Natural killer cell treated with Interleukin-12 subunit alpha and Interleukin-12 subunit beta and Interleukin-15 and Interleukin-18, amount 100 ng/mL, for 72 hours (primary cell): ENCODE data around the gene KBTBD12. TPM values are rescaled to one million over a fixed set of nuclear protein-coding genes. Genes with fewer than 3 reads are reported as not detected.

Source experiments
- ATAC-seq, 2 donors: fragments of 150-1000 bp; cut with Tn5 transposase in 1 of 2; sonication (Bioruptor Pico), chemical (Tn5 transposase) in 1 of 2; 2 replicates each; pipeline ENCODE4 v1.10.0; 2021
- DNase-seq: peaks from one replicate; pipeline ENCODE4 v3.0.0; 2022; ENCODE audit warnings: low spot score
- H3K27ac Mint-ChIP-seq, 2 donors: 1 replicate in 1 of 2; 2 replicates in 1 of 2; pipeline ENCODE4 v1.8.0; 2022; ENCODE audit warnings: mixed read lengths in 2 of 2, mild to moderate bottlenecking in 1 of 2, moderate library complexity in 1 of 2
- H3K27me3 Mint-ChIP-seq, 2 donors: 1 replicate in 1 of 2; 2 replicates in 1 of 2; pipeline ENCODE4 v1.8.0; 2022; ENCODE audit warnings: mixed read lengths in 2 of 2
- H3K36me3 Mint-ChIP-seq: one replicate; pipeline ENCODE4 v1.8.0; 2022; ENCODE audit warnings: mixed read lengths
- H3K4me1 Mint-ChIP-seq, 2 donors: 1 replicate in 1 of 2; 2 replicates in 1 of 2; pipeline ENCODE4 v1.8.0; 2022; ENCODE audit warnings: low read depth in 2 of 2, mixed read lengths in 2 of 2, mild to moderate bottlenecking in 1 of 2
- H3K4me3 Mint-ChIP-seq: one replicate; pipeline ENCODE4 v1.8.0; 2022; ENCODE audit warnings: mixed read lengths
- H3K9me3 Mint-ChIP-seq: 2 replicates; pipeline ENCODE4 v1.8.0; 2022; ENCODE audit warnings: mixed read lengths
- total RNA-seq, 2 donors: library from RNA; stranded (reverse); gene quantifications; one replicate each; pipeline ENCODE4 v1.2.3, GENCODE V29; 2022

KBTBD12 gene
- total RNA-seq, 2 donors from 2014 or later = not detected

GRCh38 chr3:128009952-128010846 lies 95.2 kb downstream of the KBTBD12 start:
- peaks cover 0 to 22% of the 10 kb centered on the region in 2 donors for H3K27me3 Mint-ChIP-seq
- no peaks in the 10 kb centered on the region for H3K4me1 Mint-ChIP-seq
- H3K36me3 Mint-ChIP-seq = no peaks in the 10 kb centered on the region
- H3K27ac Mint-ChIP-seq = no peak overlapping the region
- H3K9me3 Mint-ChIP-seq = no peaks in the 10 kb centered on the region
- ATAC-seq = peak in 1 of 2 donors; percentile 26
- DNase-seq = no peak
- no peak overlapping the region for H3K4me3 Mint-ChIP-seq

- H3K36me3 Mint-ChIP-seq = no peaks in the 10 kb centered on the region
- no peaks in the 10 kb centered on the region for H3K9me3 Mint-ChIP-seq
- ATAC-seq (no peak), DNase-seq (no peak)
- no peaks in the 10 kb centered on the region for H3K4me1 Mint-ChIP-seq
- H3K27ac Mint-ChIP-seq = no peak overlapping the region
- no peak overlapping the region for H3K4me3 Mint-ChIP-seq
- peaks cover 0 to 22% of the 10 kb centered on the region in 2 donors for H3K27me3 Mint-ChIP-seq
Measured at GRCh38 chr3:128011140-128011539, 96.1 kb downstream of the KBTBD12 start.

GRCh38 chr3:128012050-128012449 lies 97.0 kb downstream of the KBTBD12 start:
- H3K27me3 Mint-ChIP-seq = peaks cover 0 to 20% of the 10 kb centered on the region in 2 donors
- no peaks in the 10 kb centered on the region for H3K36me3 Mint-ChIP-seq
- H3K9me3 Mint-ChIP-seq = no peaks in the 10 kb centered on the region
- no peak overlapping the region for H3K27ac Mint-ChIP-seq
- no peak overlapping the region for H3K4me3 Mint-ChIP-seq
- DNase-seq (no peak), ATAC-seq (no peak)
- no peaks in the 10 kb centered on the region for H3K4me1 Mint-ChIP-seq

- H3K36me3 Mint-ChIP-seq = no peaks in the 10 kb centered on the region
- no peaks in the 10 kb centered on the region for H3K9me3 Mint-ChIP-seq
- H3K27me3 Mint-ChIP-seq = peaks cover 0 to 15% of the 10 kb centered on the region in 2 donors
- H3K27ac Mint-ChIP-seq = no peak overlapping the region
- no peak overlapping the region for H3K4me3 Mint-ChIP-seq
- no peak for DNase-seq
- no peak for ATAC-seq
- no peaks in the 10 kb centered on the region for H3K4me1 Mint-ChIP-seq
Measured at GRCh38 chr3:128014548-128014947, 99.5 kb downstream of the KBTBD12 start.

GRCh38 chr3:128016502-128016901 lies 101.5 kb downstream of the KBTBD12 start:
- DNase-seq (no peak), ATAC-seq (no peak)
- Mint-ChIP-seq H3K36me3 (no peaks in the 10 kb centered on the region), H3K27ac (no peak overlapping the region), H3K9me3 (no peaks in the 10 kb centered on the region), H3K27me3 (peaks cover 0 to 4% of the 10 kb centered on the region in 2 donors), H3K4me1 (no peaks in the 10 kb centered on the region), H3K4me3 (no peak overlapping the region)

- H3K36me3 Mint-ChIP-seq = no peaks in the 10 kb centered on the region
- H3K27me3 Mint-ChIP-seq = peaks cover 12 to 23% of the 10 kb centered on the region in 2 donors
- no peak overlapping the region for H3K27ac Mint-ChIP-seq
- H3K4me3 Mint-ChIP-seq = no peak overlapping the region
- no peak for DNase-seq
- ATAC-seq = no peak
- H3K9me3 Mint-ChIP-seq = no peaks in the 10 kb centered on the region
- no peaks in the 10 kb centered on the region for H3K4me1 Mint-ChIP-seq
Measured at GRCh38 chr3:128021768-128022372, 106.8 kb downstream of the KBTBD12 start.

GRCh38 chr3:128033102-128033501 lies 118.1 kb downstream of the KBTBD12 start:
- no peak for DNase-seq
- H3K36me3 Mint-ChIP-seq = no peaks in the 10 kb centered on the region
- no peaks in the 10 kb centered on the region for H3K9me3 Mint-ChIP-seq
- H3K4me1 Mint-ChIP-seq = no peaks in the 10 kb centered on the region
- no peak overlapping the region for H3K27ac Mint-ChIP-seq
- peaks cover 11 to 14% of the 10 kb centered on the region in 2 donors for H3K27me3 Mint-ChIP-seq
- ATAC-seq = no peak
- H3K4me3 Mint-ChIP-seq = no peak overlapping the region

GRCh38 chr3:128036119-128036518 lies 121.1 kb downstream of the KBTBD12 start:
- Mint-ChIP-seq H3K4me1 (no peaks in the 10 kb centered on the region), H3K4me3 (no peak overlapping the region), H3K36me3 (no peaks in the 10 kb centered on the region), H3K9me3 (no peaks in the 10 kb centered on the region), H3K27ac (no peak overlapping the region), H3K27me3 (peaks cover 15 to 20% of the 10 kb centered on the region in 2 donors)
- DNase-seq (no peak), ATAC-seq (no peak)

Other genes with a start within 250 kb of the KBTBD12 start
- gene ABTB1, start 242.3 kb upstream of the KBTBD12 start, total RNA-seq = 10 to 100 TPM; 16.9 to 18.3 TPM
- gene MGLL, start 92.7 kb upstream of the KBTBD12 start, total RNA-seq = 1 to 10 TPM; 2.1 to 3.2 TPM
- 100 to 1,000 TPM; 278 to 291 TPM for gene SEC61A1, start 137.2 kb downstream of the KBTBD12 start, total RNA-seq
- gene RUVBL1, start 208.6 kb downstream of the KBTBD12 start, total RNA-seq = 10 to 100 TPM; 46.6 to 93.0 TPM
- gene EEFSEC, start 238.2 kb downstream of the KBTBD12 start, total RNA-seq = 10 to 100 TPM; 20.8 to 32.7 TPM